AG09319 (cell line): ENCODE data around the gene TAS2R60.
A peak's percentile ranks its signal among the peaks of the same experiment; 100 is the strongest.

Experiments used
- DNase-seq: peaks from one replicate; pipeline ENCODE4 v3.0.0-alpha.2; 2010; ENCODE audit warnings: low read depth; ENCODE audit errors: extremely low read depth
- CTCF ChIP-seq: IDR thresholded peaks from 2 replicates; pipeline ENCODE4 v1.5.1; 2011; ENCODE audit warnings: low read depth, mild to moderate bottlenecking, inconsistent platforms, low read length, moderate library complexity

TAS2R60 gene

DNA sequence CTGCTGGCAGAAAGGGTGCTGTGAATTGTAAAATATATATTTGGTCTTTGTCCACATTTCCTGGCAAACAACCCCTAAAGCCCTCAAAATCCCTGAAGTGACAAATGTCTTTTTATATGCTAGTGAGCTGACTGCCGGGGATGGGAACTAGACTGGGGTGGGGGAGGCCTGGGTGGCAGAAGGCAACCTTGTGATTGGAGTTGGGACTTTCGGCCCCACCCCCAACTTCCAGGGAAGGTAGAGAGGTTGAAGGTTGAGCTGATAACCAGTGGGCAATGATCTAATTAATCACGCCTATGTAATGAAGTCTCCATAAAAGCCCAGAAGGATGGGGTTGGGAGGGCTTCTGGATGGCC, 37.3 kb upstream of the TAS2R60 start:
- TF ChIP-seq CTCF, result no peak

DNA sequence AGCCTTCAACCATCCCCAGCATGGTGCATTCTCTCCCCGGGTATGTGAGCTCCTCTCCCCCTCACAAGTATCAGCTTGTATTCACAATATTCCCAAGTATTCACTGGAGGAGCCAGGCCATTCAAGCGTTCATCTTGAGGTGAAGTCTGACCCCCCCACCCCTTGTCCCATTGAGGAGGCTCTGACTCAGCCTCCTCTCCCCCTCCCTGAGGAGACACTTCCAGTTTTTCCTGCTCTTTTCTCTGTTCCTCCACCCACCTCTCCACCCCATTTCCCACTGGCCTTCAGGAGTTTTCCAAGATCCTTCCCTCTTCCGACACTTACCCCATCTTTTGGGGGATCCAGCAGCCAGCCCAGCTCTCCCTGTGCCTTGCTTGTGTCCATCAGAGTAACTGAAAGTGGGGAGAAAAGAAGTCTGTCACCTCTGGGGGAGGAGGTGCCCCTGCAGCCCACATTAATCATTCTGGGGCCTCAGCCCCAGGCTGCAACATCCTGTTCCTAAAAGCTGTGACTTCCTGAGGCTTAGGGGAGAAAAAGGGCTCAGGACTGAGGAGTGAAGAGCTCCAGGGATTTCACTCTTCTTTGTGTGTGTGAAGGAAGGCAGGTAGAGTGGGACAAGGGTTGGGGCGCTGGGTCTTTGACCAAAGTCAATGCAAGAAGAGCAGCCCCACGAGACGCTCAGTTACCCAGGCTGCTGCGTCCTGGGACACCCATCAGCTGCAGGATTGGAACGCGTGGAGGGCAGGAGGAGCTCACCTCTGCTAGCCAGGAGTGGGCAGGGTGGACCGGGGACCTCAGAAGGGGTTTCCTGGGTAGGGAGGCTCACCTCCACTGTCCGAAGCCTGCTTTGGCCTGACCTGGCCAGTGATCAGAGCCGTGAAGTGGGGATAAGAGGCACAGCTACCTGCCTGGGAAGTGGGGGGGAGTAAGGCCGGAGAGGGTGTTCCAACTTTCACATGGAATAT, 35.7 kb upstream of the TAS2R60 start:
- TF ChIP-seq CTCF, result no peak
- DNase-seq, result no peak

More for the DNA sequence above, 37.3 kb upstream of the TAS2R60 start:
- no peak for DNase-seq

DNA sequence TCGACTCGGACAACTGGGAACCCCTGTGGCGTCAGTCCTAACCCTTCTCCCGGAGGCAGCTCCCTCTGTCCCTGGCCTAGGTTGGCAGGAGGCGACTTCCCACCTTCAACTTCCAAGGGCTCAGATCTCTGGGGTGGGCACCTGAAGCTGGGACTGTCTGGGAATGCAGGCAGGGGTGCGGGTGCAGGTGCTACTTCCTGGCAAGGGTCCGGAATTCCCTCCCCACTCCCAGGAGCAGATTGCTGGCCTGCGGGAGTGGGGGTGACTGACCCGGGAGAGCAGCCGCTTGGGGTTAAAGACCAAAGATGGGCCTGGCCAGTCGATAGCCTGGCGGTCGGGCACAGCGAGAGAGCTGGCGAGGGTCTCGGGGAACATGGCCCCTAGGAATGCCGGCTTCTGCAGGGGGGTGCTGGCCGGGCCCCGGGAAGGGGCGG, 35.0 kb upstream of the TAS2R60 start:
- no peak for TF ChIP-seq CTCF
- DNase-seq, result no peak

DNA sequence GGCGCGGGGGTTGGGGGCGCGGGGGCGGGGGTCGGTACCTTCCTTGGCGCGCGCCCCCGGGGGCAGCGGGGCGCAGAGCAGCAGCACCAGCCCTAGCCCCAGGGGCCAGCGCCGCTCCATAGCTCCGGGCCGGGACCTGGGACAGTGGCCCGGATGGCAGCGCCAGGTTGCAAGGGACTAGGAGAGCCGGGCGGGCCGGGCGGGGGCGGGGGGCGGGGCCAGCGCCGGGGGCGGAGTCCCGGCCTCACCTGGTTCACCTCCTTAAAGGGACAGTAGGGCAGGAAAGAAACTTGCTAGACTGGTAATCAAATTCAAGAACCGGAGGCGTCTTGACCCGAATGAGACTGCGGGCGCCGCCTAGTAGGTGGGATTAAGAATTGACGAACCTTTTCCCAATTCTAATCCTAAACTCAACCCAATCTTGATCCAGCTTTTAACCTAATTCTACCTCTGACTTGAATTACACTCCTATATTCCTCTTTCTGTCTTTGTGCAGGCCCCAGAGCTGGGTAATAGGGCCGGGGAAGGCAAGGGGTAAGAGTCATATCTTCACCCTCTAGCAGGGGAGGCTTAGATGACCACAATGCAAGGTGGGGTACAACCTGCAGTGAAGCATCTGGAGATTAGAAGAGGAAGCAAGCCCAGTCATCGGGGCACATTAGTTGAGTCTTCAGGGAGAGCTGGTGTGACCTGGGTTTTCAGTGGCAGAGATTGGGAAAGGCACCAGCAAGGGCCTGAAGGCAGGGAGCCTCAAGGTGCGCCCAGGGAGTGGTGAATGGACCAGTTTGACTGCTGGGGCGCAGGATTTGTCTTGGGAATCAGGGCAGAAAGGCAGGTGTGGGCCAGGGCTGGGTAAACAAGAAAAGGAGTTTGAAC, 34.3 kb upstream of the TAS2R60 start, which contains the start of gene EPHA1:
EPHA1 (minus strand) TSS at position 171 of the 876 bp plus-strand sequence; CDS start at position 120, 51 bp downstream.
- no peak for DNase-seq
- peak; percentile 28 for TF ChIP-seq CTCF

GRCh38 chr7:143410521-143411004, 32.7 kb upstream of the TAS2R60 start:
- no peak for DNase-seq
- TF ChIP-seq CTCF, result no peak

GRCh38 chr7:143411976-143412708, 31.1 kb upstream of the TAS2R60 start:
- no peak for DNase-seq
- TF ChIP-seq CTCF, result no peak
